HepG2 (cell line): Measurements from ENCODE around the gene ULK4. TPM values are rescaled to one million over a fixed set of nuclear protein-coding genes. Genes with fewer than 3 reads are reported as not detected.

Source experiments
- ATAC-seq: fragments of 200-7000 bp; cut with Tn5 transposase; 3 replicates; pipeline ENCODE4 v1.9.1; 2020; ENCODE audit warnings: mild to moderate bottlenecking, moderate library complexity
- BruUV-seq: library from RNA; stranded (reverse); fragments of 400-500 nt; replicated peaks from 2 replicates; lab custom pipeline; 2021; lab: Mats Ljungman, UMichigan
- CTCF ChIA-PET: fragments of 300-600 bp; formaldehyde crosslinking; extraction: SDS; loops from one replicate; lab custom pipeline; 2021; ENCODE audit warnings: low total read pairs, inconsistent platforms, low intra/inter-chr PET ratio; lab: Yijun Ruan, JAX
- POLR2A ChIA-PET: fragments of 350-600 bp; sonication (Branson Sonifier 250); formaldehyde crosslinking; loops from one replicate; lab custom pipeline; 2020; ENCODE audit warnings: antibody characterized with exemption, inconsistent platforms; lab: Yijun Ruan, JAX
- DNase-seq: peaks from one replicate; pipeline ENCODE4 v3.0.0-alpha.2; 2015; ENCODE audit warnings: low spot score
- FAIRE-seq: peaks from 3 replicates; lab custom pipeline; 2011; peaks lifted over from hg19 to GRCh38; lab: Jason Lieb, UNC
- H2AFZ ChIP-seq: one replicate; pipeline ENCODE4 v1.6.1; 2011; ENCODE audit warnings: low read length, inconsistent platforms
- H3K27ac ChIP-seq: fragments of 300-600 bp; 3 replicates; pipeline ENCODE4 v1.8.0; 2011; ENCODE audit warnings: mixed run types, mild to moderate bottlenecking, mixed read lengths, low read length, inconsistent platforms; ENCODE audit not compliant: insufficient read depth; ENCODE audit errors: extremely low read length
- H3K27me3 ChIP-seq, 2 experiments: fragments of 200-600 bp in 1 of 2; 2 replicates in 1 of 2; 3 replicates in 1 of 2; pipeline versions ENCODE4 v1.6.0 to v1.8.0; 2011; ENCODE audit warnings: low read length in 2 of 2, mild to moderate bottlenecking in 2 of 2, moderate library complexity in 2 of 2, inconsistent platforms in 1 of 2; ENCODE audit not compliant: insufficient read depth in 2 of 2, control insufficient read depth in 1 of 2
- H3K36me3 ChIP-seq, 2 experiments: fragments of 200-600 bp in 1 of 2; replicated peaks in 1 of 2; 2 replicates in 1 of 2; 3 replicates in 1 of 2; pipeline versions ENCODE4 v1.5.1 to v1.8.0; 2011; ENCODE audit warnings: low read length in 2 of 2, inconsistent platforms in 1 of 2; ENCODE audit not compliant: insufficient read depth in 2 of 2, control insufficient read depth in 1 of 2
- H3K4me1 ChIP-seq: 2 replicates; pipeline ENCODE4 v1.5.1; 2012; ENCODE audit warnings: low read length, inconsistent platforms; ENCODE audit not compliant: insufficient read depth
- H3K4me2 ChIP-seq: 2 replicates; pipeline ENCODE4 v1.6.0; 2011; ENCODE audit warnings: low read depth, low read length, inconsistent platforms
- H3K4me3 ChIP-seq, 3 experiments: fragments of 200-600 bp in 1 of 3; sonication (generic), shearing (Covaris generic) in 1 of 3; replicated peaks in 1 of 3; 2 replicates each; pipeline ENCODE4 v1.5.1; 2011 to 2016; ENCODE audit warnings: low read length in 3 of 3, inconsistent platforms in 2 of 3, low read depth in 2 of 3, mild to moderate bottlenecking in 2 of 3, control low read depth in 1 of 3, mixed read lengths in 1 of 3; ENCODE audit not compliant: insufficient read depth in 1 of 3
- H3K79me2 ChIP-seq: one replicate; pipeline ENCODE4 v1.6.1; 2011; ENCODE audit warnings: low read length, inconsistent platforms; ENCODE audit not compliant: insufficient read depth
- H3K9ac ChIP-seq: 2 replicates; pipeline ENCODE4 v1.6.0; 2011; ENCODE audit warnings: mild to moderate bottlenecking, low read depth, low read length, inconsistent platforms; ENCODE audit not compliant: insufficient read depth
- H3K9me3 ChIP-seq: 2 replicates; pipeline ENCODE4 v1.5.1; 2012; ENCODE audit warnings: mild to moderate bottlenecking, low read length
- H4K20me1 ChIP-seq: 2 replicates; pipeline ENCODE4 v1.6.0; 2011; ENCODE audit warnings: inconsistent platforms, mild to moderate bottlenecking, low read length, moderate library complexity; ENCODE audit not compliant: insufficient read depth
- ARID4A ChIP-seq: sonication (generic); formaldehyde crosslinking; IDR thresholded peaks from 2 replicates; pipeline ENCODE4 v1.5.0; 2020; ENCODE audit warnings: mild to moderate bottlenecking, missing genetic modification reagents, borderline replicate concordance
- ATF1 ChIP-seq: IDR thresholded peaks from 2 replicates; pipeline ENCODE4 v1.6.1; 2016; ENCODE audit warnings: mild to moderate bottlenecking, control low read depth
- HNRNPH1 ChIP-seq: fragments of 200-400 bp; formaldehyde crosslinking; optimal IDR thresholded peaks from 2 replicates; pipeline ENCODE3; 2017; ENCODE audit warnings: mild to moderate bottlenecking, low read depth, low read length
- HNRNPL ChIP-seq: fragments of 200-400 bp; formaldehyde crosslinking; IDR thresholded peaks from 2 replicates; pipeline ENCODE4 v1.6.1; 2017; ENCODE audit warnings: mild to moderate bottlenecking, low read depth, low read length
- HNRNPUL1 ChIP-seq: fragments of 200-400 bp; formaldehyde crosslinking; IDR thresholded peaks from 2 replicates; pipeline ENCODE4 v1.6.1; 2017; ENCODE audit warnings: low read depth, mild to moderate bottlenecking, low read length, moderate library complexity
- MAFG ChIP-seq: sonication (generic); formaldehyde crosslinking; IDR thresholded peaks from 2 replicates; pipeline ENCODE4 v1.5.1; 2020; ENCODE audit warnings: mild to moderate bottlenecking, missing genetic modification reagents
- MYPOP ChIP-seq: sonication (generic); formaldehyde crosslinking; IDR thresholded peaks from 2 replicates; pipeline ENCODE4 v1.8.1; 2023; ENCODE audit warnings: mild to moderate bottlenecking, moderate library complexity, missing genetic modification reagents
- SIN3A ChIP-seq: IDR thresholded peaks from 2 replicates; pipeline ENCODE4 v1.6.1; 2011; ENCODE audit warnings: low read depth, mild to moderate bottlenecking, control low read depth, low read length, borderline replicate concordance
- WIZ ChIP-seq: sonication (generic); formaldehyde crosslinking; IDR thresholded peaks from 2 replicates; pipeline ENCODE4 v1.5.1; 2020; ENCODE audit warnings: mild to moderate bottlenecking, missing genetic modification reagents
- YEATS2 ChIP-seq: sonication (generic); formaldehyde crosslinking; IDR thresholded peaks from 2 replicates; pipeline ENCODE4 v1.4.0; 2020; ENCODE audit warnings: missing genetic modification reagents, borderline replicate concordance
- ZFP41 ChIP-seq: sonication (generic); formaldehyde crosslinking; IDR thresholded peaks from 2 replicates; pipeline ENCODE4 v1.4.0; 2020; ENCODE audit warnings: mild to moderate bottlenecking, missing genetic modification reagents, borderline replicate concordance
- ZNF253 ChIP-seq: sonication (generic); formaldehyde crosslinking; IDR thresholded peaks from 2 replicates; pipeline ENCODE4 v1.8.0; 2022; ENCODE audit warnings: mild to moderate bottlenecking, missing genetic modification reagents, borderline replicate concordance
- ZNF326 ChIP-seq: sonication (generic); formaldehyde crosslinking; IDR thresholded peaks from 2 replicates; pipeline ENCODE4 v1.4.0; 2020; ENCODE audit warnings: missing genetic modification reagents, borderline replicate concordance
- ZNF34 ChIP-seq: sonication (generic); formaldehyde crosslinking; IDR thresholded peaks from 2 replicates; pipeline ENCODE4 v1.4.0; 2020; ENCODE audit warnings: mild to moderate bottlenecking, missing genetic modification reagents, borderline replicate concordance
- ZNF558 ChIP-seq: sonication (generic); formaldehyde crosslinking; IDR thresholded peaks from 2 replicates; pipeline ENCODE4 v1.9.0; 2022; ENCODE audit warnings: mild to moderate bottlenecking, missing genetic modification reagents, borderline replicate concordance
- ZNF746 ChIP-seq: sonication (generic); formaldehyde crosslinking; IDR thresholded peaks from 2 replicates; pipeline ENCODE4 v1.8.0; 2022; ENCODE audit warnings: mild to moderate bottlenecking, missing genetic modification reagents
- ZNF816 ChIP-seq: sonication (generic); formaldehyde crosslinking; IDR thresholded peaks from 2 replicates; pipeline ENCODE4 v1.8.0; 2022; ENCODE audit warnings: missing genetic modification reagents, mild to moderate bottlenecking, borderline replicate concordance
- WGBS: methylation state at CpG from one replicate; pipeline ENCODE4 v1.1.6; 2017; ENCODE audit warnings: low lambda C conversion rate; 5-methylcytosine and 5-hydroxymethylcytosine counted together
- in situ Hi-C: cut with HindIII; loops from 2 replicates; pipeline ENCODE4 v1.10.0; 2017; ENCODE audit warnings: low pct_unique_long_range_greater_than_20kb; ENCODE audit not compliant: extremely low pct_ligation_motif_present
- intact Hi-C: fragments of 100-400 bp; cut with micrococcal nuclease; formaldehyde crosslinking; loops from one replicate; pipeline ENCODE4 v1.10.0; 2022; ENCODE audit not compliant: unreplicated experiment
- polyA plus RNA-seq, 8 experiments: library from polyadenylated mRNA; depleted of rRNA in 3 of 8; stranded (reverse) in 7 of 8; unstranded in 1 of 8; fragments of >200 nt; fragmentation: Illumina TruSeq in 4 of 8; extraction: Trizol in 4 of 8; gene quantifications; 2 replicates each; pipeline versions ENCODE4 v1.2.1 to v1.2.3, GENCODE V29; 2011 to 2016; ENCODE audit warnings: low read depth in 4 of 8, missing spikeins in 1 of 8, mixed read lengths in 1 of 8; ENCODE audit not compliant: insufficient read depth in 1 of 8
- total RNA-seq, 5 experiments: library from RNA; depleted of rRNA; stranded (reverse); fragments of >200 nt; fragmentation: Illumina TruSeq; extraction: Trizol; gene quantifications; 2 replicates each; pipeline ENCODE4 v1.2.3, GENCODE V29; 2016; ENCODE audit warnings: low read depth in 1 of 5

ULK4 gene
- total and polyA plus RNA-seq, 2 of the 13 experiments (the other 11 are each of a cell fraction or from before 2014, with no cell fraction given), result 6.7 to 11.8 TPM

GRCh38 chr3:41202075-41202833 is 759.6 kb downstream of the ULK4 start:
- ATAC-seq (no peak), DNase-seq (peak; percentile 37), FAIRE-seq (no peak)
- Histone ChIP-seq H3K9me3 (no peaks in the 10 kb centered on the region), H3K79me2 (peaks cover 83% of the 10 kb centered on the region), H3K9ac (peak overlapping the region; percentile 84), H3K27me3 (no peaks in the 10 kb centered on the region; a peak in 1 of 5 replicates), H3K36me3 (no peaks in the 10 kb centered on the region), H2AFZ (no peak overlapping the region), H3K4me1 (peaks cover 57% of the 10 kb centered on the region), H3K4me2 (peak overlapping the region; percentile 87), H3K4me3 (peak overlapping the region; percentile 98 to 100 (median 99)), H3K27ac (peak overlapping the region; percentile 69), H4K20me1 (peaks cover 73% of the 10 kb centered on the region)
- 4% methylated on average over 5 of the region's 5 CpGs for WGBS
- in situ Hi-C loops (loop anchor here (25.0 kb wide), 1 partner anchor 615 kb away; no protein-coding TSS in a partner anchor), intact Hi-C loops (loop anchor here (5.0 kb wide), 1 partner anchor 75 kb away; no protein-coding TSS in a partner anchor)
- ChIA-PET POLR2A (no interaction called here), CTCF (no interaction called here)
- BruUV-seq, result no TSS peak
- TF ChIP-seq MAFG (CRISPR knock-in tag) (no peak), ZNF326 (no peak), MYPOP (no peak), HNRNPL (no peak), ARID4A (CRISPR knock-in tag) (no peak), ZNF34 (CRISPR knock-in tag) (no peak), SIN3A (no peak), ZNF816 (CRISPR knock-in tag) (no peak), ZNF253 (no peak), WIZ (no peak), ZNF558 (CRISPR knock-in tag) (no peak), HNRNPH1 (no peak), HNRNPUL1 (no peak), YEATS2 (CRISPR knock-in tag) (no peak), ATF1 (peak; percentile 24; the same call in 1 of the 2 replicates), ZFP41 (CRISPR knock-in tag) (no peak), ZNF746 (CRISPR knock-in tag) (no peak)
